ENCODE data around the gene BCO1. TPM values are rescaled to one million over a fixed set of nuclear protein-coding genes. Genes with fewer than 3 reads are reported as not detected.

The BCO1 gene
- total RNA-seq, result not detected

- ChIA-PET POLR2A (no interaction called here), CTCF (interaction anchor here (1.5 to 2.5 kb wide), 2 partner anchors 22 to 33 kb away, joined by 5 to 12 read pairs; no protein-coding TSS in a partner anchor)
- no peaks in the 10 kb centered on the region for H3K9me3 Mint-ChIP-seq
Measured at GRCh38 chr16:81238296-81239011, at the start of gene BCO1. Gene BCO1 (plus strand): TSS chr16:81238689. CDS start chr16:81238909, 220 bp downstream.

GRCh38 chr16:81189100-81189664 is 49.3 kb upstream of the BCO1 start:
- POLR2A ChIA-PET, result interaction anchor here (0.7 kb wide), 1 partner anchor 731 kb away, joined by 3 read pairs; no protein-coding TSS in a partner anchor
- peaks cover 3% of the 10 kb centered on the region for H3K27me3 Mint-ChIP-seq

More at GRCh38 chr16:81238296-81239011, at the start of gene BCO1:
- Mint-ChIP-seq H3K4me3 (no peak within 1 kb of the TSS), H3K4me1 (ENCODE audit: low read depth) (peaks cover 7% of the 10 kb centered on the region), H3K36me3 (ENCODE audit: low read depth) (no peaks in the 10 kb centered on the region), H3K27ac (no peak within 1 kb of the TSS), H3K27me3 (no peaks in the 10 kb centered on the region)
- TF ChIP-seq CTCF (IDR thresholded peaks at IDR 0.05), result no peak
- DNase-seq (no peak), ATAC-seq (no peak)
- intact Hi-C loops (cut with micrococcal nuclease), result no loop called here

DNA sequence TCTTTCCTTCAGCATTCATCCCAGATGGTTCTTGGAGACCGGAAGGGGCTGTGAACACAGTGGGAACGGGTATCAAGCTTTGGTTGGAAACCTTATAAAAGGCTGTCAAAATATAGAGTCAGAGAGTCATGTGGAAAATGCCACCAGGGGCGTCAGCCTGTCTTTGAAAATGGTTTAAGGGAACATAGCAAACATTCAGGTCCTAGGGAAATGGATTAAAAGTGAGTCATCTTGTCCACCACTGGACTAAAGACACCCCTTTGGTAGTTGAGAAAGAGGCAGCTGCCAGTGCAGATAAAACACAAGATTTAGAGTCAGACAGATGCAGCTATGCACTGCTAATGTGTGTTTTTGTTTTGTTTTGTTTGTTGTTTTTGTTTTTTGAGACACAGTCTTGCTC is 47.8 kb upstream of the BCO1 start:
- H3K4me1 Mint-ChIP-seq (ENCODE audit: low read depth), result peaks cover 3% of the 10 kb centered on the region
- TF ChIP-seq CTCF (IDR thresholded peaks at IDR 0.05), result no peak
- DNase-seq (no peak), ATAC-seq (no peak)
- intact Hi-C loops (cut with micrococcal nuclease), result no loop called here
- no peaks in the 10 kb centered on the region for H3K36me3 Mint-ChIP-seq (ENCODE audit: low read depth)
- H3K27ac Mint-ChIP-seq, result no peak overlapping the region
- H3K9me3 Mint-ChIP-seq, result no peaks in the 10 kb centered on the region
- H3K4me3 Mint-ChIP-seq, result no peak overlapping the region
- ChIA-PET CTCF (interaction anchor here (0.6 to 3.1 kb wide), 2 partner anchors 14 to 359 kb away, joined by 3 to 7 read pairs; no protein-coding TSS in a partner anchor), POLR2A (no interaction called here)
- peaks cover 3% of the 10 kb centered on the region for H3K27me3 Mint-ChIP-seq

More at GRCh38 chr16:81189100-81189664, 49.3 kb upstream of the BCO1 start:
- Mint-ChIP-seq H3K36me3 (ENCODE audit: low read depth) (no peaks in the 10 kb centered on the region), H3K4me3 (no peak overlapping the region), H3K27ac (no peak overlapping the region), H3K9me3 (no peaks in the 10 kb centered on the region), H3K4me1 (ENCODE audit: low read depth) (peaks cover 3% of the 10 kb centered on the region)
- CTCF ChIA-PET, result interaction anchor here (1.5 to 3.1 kb wide), 2 partner anchors 16 to 153 kb away, joined by 3 to 7 read pairs; partner anchors contain the start of gene ATMIN
- DNase-seq (no peak), ATAC-seq (no peak)
- no peak for TF ChIP-seq CTCF (IDR thresholded peaks at IDR 0.05)
- intact Hi-C loops (cut with micrococcal nuclease), result no loop called here

DNA sequence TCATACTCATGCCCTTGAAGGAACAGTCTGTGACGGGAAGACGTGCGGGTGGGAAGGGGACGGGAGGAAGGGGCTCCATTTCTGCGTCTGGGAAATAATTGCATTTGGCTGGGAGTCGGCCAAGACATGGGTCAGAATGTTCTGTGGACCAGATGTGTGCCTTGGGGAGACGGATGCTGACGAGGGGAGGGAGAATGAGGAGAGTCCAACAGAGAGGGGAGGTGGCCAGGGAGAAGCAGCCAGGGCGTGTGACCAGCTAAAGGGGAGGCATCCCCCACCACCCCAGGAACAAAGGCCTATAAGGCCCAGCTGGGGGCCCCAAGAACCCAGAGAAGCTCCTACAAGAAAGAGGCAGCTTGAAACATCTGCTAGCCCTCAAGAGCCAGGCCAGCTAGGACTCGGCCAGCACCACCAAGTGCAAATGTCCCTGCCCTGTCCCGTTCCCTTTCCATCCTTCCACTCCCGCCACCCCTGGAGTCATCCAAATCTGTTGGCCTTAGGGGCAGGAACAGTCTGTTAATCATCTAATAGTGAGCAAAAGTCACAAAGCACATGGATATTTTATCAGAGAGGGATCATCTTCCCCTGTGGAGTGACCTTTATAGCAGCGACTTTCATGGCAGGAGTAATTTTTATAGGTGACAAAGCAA is 42.5 kb upstream of the BCO1 start:
- Mint-ChIP-seq H3K36me3 (ENCODE audit: low read depth) (no peaks in the 10 kb centered on the region), H3K9me3 (no peaks in the 10 kb centered on the region), H3K27me3 (peaks cover 14% of the 10 kb centered on the region), H3K4me1 (ENCODE audit: low read depth) (peaks cover 3% of the 10 kb centered on the region), H3K4me3 (no peak overlapping the region), H3K27ac (no peak overlapping the region)
- DNase-seq (no peak), ATAC-seq (no peak)
- intact Hi-C loops (cut with micrococcal nuclease), result no loop called here
- no peak for TF ChIP-seq CTCF (IDR thresholded peaks at IDR 0.05)
- CTCF ChIA-PET, result interaction anchor here (0.5 to 2.3 kb wide), 2 partner anchors 9 to 36 kb away, joined by 3 to 13 read pairs; no protein-coding TSS in a partner anchor
- POLR2A ChIA-PET, result no interaction called here

All from activated CD8-positive, alpha-beta T cell treated with anti-CD3 and anti-CD28 coated beads for 36 hours (primary cell).